ENCODE data around the gene AHSG. TPM values are rescaled to one million over a fixed set of nuclear protein-coding genes. Genes with fewer than 3 reads are reported as not detected.

The AHSG gene
- total RNA-seq, 1 donor from 2014 or later, result 0.19 TPM

DNA sequence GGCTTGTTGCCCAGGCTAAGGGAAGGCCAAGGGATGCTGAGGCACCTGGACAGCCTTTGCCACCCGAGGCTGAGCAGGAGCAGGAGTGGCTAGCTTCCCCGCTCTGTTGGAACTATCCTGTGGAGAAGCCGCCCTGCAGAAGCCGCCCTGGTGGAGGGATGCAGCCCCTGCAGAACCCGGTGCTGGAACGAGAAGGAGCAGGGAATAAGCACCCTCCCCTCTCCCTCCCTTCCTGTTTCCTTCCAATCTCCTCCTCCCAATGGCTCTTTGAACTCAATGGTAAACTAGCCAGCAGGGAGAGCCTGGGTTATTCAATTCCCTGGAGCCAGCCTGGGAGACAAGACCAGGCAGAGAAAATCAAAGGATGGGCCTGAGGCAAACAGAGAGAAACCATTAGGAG is 41.1 kb downstream of the AHSG start:
- no peak for DNase-seq (ENCODE audit: low spot score, unreplicated experiment)
- peak; percentile 17 for TF ChIP-seq CTCF (IDR thresholded peaks at IDR 0.05; ENCODE audit: unreplicated experiment)
- H3K27me3 Mint-ChIP-seq, result peaks cover 15% of the 10 kb centered on the region
- H3K4me3 Mint-ChIP-seq (ENCODE audit: low read depth), result no peak overlapping the region
- no peaks in the 10 kb centered on the region for H3K36me3 Mint-ChIP-seq (ENCODE audit: insufficient read depth)
- no peak overlapping the region for H3K27ac Mint-ChIP-seq
- H3K4me1 Mint-ChIP-seq (ENCODE audit: low read depth), result no peaks in the 10 kb centered on the region
- H3K9me3 Mint-ChIP-seq (ENCODE audit: low read depth), result peaks cover 10% of the 10 kb centered on the region

- DNase-seq (ENCODE audit: low spot score, unreplicated experiment), result no peak
- TF ChIP-seq CTCF (IDR thresholded peaks at IDR 0.05; ENCODE audit: unreplicated experiment), result no peak
- Mint-ChIP-seq H3K27me3 (peaks cover 22% of the 10 kb centered on the region), H3K4me1 (ENCODE audit: low read depth) (peaks cover 26% of the 10 kb centered on the region), H3K36me3 (ENCODE audit: insufficient read depth) (no peaks in the 10 kb centered on the region), H3K9me3 (ENCODE audit: low read depth) (peaks cover 4% of the 10 kb centered on the region), H3K4me3 (ENCODE audit: low read depth) (no peak overlapping the region), H3K27ac (no peak overlapping the region)
These were observed 50.7 kb downstream of the AHSG start for GRCh38 chr3:186663361-186664118.

DNA sequence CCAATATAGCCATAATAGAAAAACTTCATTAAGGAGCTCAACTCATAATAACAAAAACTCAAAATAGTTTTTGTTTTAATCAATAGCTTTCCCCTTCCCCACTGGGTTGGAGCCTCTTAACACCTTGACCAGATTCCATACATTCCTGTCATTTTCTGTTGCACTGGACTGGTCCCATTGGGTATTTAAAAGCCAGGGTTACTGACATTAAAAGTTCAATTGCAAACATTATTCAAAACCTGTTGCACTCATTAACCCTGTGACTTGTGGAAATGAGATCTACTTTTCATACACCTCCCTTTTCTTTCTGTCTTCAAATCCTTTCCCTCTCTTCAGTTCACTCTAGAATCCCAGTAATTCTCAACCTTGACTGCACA is 51.2 kb downstream of the AHSG start:
- Mint-ChIP-seq H3K9me3 (ENCODE audit: low read depth) (no peaks in the 10 kb centered on the region), H3K4me1 (ENCODE audit: low read depth) (peaks cover 26% of the 10 kb centered on the region), H3K4me3 (ENCODE audit: low read depth) (no peak overlapping the region), H3K27ac (no peak overlapping the region), H3K27me3 (peaks cover 22% of the 10 kb centered on the region), H3K36me3 (ENCODE audit: insufficient read depth) (no peaks in the 10 kb centered on the region)
- TF ChIP-seq CTCF (IDR thresholded peaks at IDR 0.05; ENCODE audit: unreplicated experiment), result no peak
- no peak for DNase-seq (ENCODE audit: low spot score, unreplicated experiment)

GRCh38 chr3:186664506-186664905 is 51.6 kb downstream of the AHSG start:
- Mint-ChIP-seq H3K4me3 (ENCODE audit: low read depth) (no peak overlapping the region), H3K27ac (no peak overlapping the region), H3K36me3 (ENCODE audit: insufficient read depth) (no peaks in the 10 kb centered on the region), H3K9me3 (ENCODE audit: low read depth) (no peaks in the 10 kb centered on the region), H3K27me3 (peaks cover 22% of the 10 kb centered on the region), H3K4me1 (ENCODE audit: low read depth) (peaks cover 26% of the 10 kb centered on the region)
- no peak for DNase-seq (ENCODE audit: low spot score, unreplicated experiment)
- TF ChIP-seq CTCF (IDR thresholded peaks at IDR 0.05; ENCODE audit: unreplicated experiment), result no peak

DNA sequence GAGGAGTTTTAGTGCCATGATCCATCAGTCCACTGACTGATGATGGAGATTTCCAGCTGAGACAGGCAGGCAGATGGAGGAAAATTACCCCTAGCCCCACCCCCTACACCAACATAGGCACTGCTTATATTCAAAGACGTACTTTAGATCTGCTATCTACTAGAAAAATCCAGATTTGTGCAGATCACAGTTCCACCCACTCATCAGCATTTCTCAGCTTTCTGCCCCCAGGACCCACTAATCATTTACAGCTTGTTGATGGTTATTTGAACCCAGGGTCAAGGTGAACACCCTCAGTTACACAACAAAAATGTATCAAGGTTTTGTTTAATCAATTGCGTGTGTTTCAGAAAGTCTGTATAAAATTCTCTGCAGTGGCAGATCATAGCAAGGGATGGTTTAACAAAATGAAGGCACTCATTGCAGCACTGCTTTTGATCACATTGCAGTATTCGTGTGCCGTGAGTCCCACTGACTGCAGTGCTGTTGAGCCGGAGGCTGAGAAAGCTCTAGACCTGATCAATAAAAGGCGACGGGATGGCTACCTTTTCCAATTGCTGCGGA is 52.8 kb downstream of the AHSG start, which contains the start of gene HRG:
TSS of gene HRG (plus strand) at position 390 of the 564 bp plus-strand sequence. CDS start at position 408, 18 bp downstream.
- no peak for DNase-seq (ENCODE audit: low spot score, unreplicated experiment)
- peak within 1 kb of the TSS; percentile 42 for H3K27ac Mint-ChIP-seq
- peaks cover 26% of the 10 kb centered on the region for H3K4me1 Mint-ChIP-seq (ENCODE audit: low read depth)
- no peaks in the 10 kb centered on the region for H3K36me3 Mint-ChIP-seq (ENCODE audit: insufficient read depth)
- peaks cover 22% of the 10 kb centered on the region for H3K27me3 Mint-ChIP-seq
- H3K9me3 Mint-ChIP-seq (ENCODE audit: low read depth), result no peaks in the 10 kb centered on the region
- TF ChIP-seq CTCF (IDR thresholded peaks at IDR 0.05; ENCODE audit: unreplicated experiment), result no peak
- H3K4me3 Mint-ChIP-seq (ENCODE audit: low read depth), result no peak within 1 kb of the TSS

Data from progenitor cell of endocrine pancreas (in vitro differentiated cells).